B cell (primary cell): ENCODE results near the gene ZNF646. TPM values are rescaled to one million over a fixed set of nuclear protein-coding genes. Genes with fewer than 3 reads are reported as not detected.

ENCODE experiments used
- ATAC-seq: fragments of 200-7000 bp; cut with Tn5 transposase; one replicate; pipeline ENCODE4 v1.10.0; 2021; ENCODE audit warnings: low read depth, mild to moderate bottlenecking, moderate number of reproducible peaks, moderate library complexity
- CTCF ChIA-PET: fragments of 350-600 bp; sonication (Branson Sonifier 250); formaldehyde crosslinking; loops from one replicate; lab custom pipeline; 2021; ENCODE audit warnings: antibody characterized with exemption, inconsistent platforms; lab: Charles Lee
- POLR2A ChIA-PET: fragments of 350-600 bp; sonication (Branson Sonifier 250); formaldehyde crosslinking; loops from one replicate; lab custom pipeline; 2021; ENCODE audit warnings: antibody characterized with exemption; lab: Charles Lee
- DNase-seq: peaks from one replicate; pipeline ENCODE4 v3.0.0; 2013
- H2AFZ ChIP-seq: 2 replicates; pipeline ENCODE4 v1.6.1; 2012; ENCODE audit warnings: mild to moderate bottlenecking, low read depth, low read length; ENCODE audit not compliant: insufficient read depth, poor library complexity, severe bottlenecking
- H3K27ac ChIP-seq, 2 donors: 1 replicate in 1 of 2; 2 replicates in 1 of 2; pipeline ENCODE4 v1.5.1; 2012 to 2013; ENCODE audit warnings: low read length in 2 of 2, mild to moderate bottlenecking in 2 of 2, moderate library complexity in 1 of 2
- H3K27me3 ChIP-seq, 4 experiments: fragments of 200-600 bp in 1 of 4; sonication (generic) in 1 of 4; replicated peaks in 1 of 4; 1 replicate in 2 of 4; 2 replicates in 2 of 4; pipeline versions ENCODE4 v1.6.1 to v1.7.0; 2013 to 2016; ENCODE audit warnings: low read length in 3 of 4, mild to moderate bottlenecking in 2 of 4, mixed read lengths in 1 of 4, moderate library complexity in 1 of 4; ENCODE audit not compliant: insufficient read depth in 4 of 4, control insufficient read depth in 3 of 4; ENCODE audit errors: control extremely low read depth in 1 of 4
- H3K36me3 ChIP-seq, 2 experiments: replicated peaks in 1 of 2; 1 replicate in 1 of 2; 2 replicates in 1 of 2; pipeline versions ENCODE4 v1.6.1 to v1.7.1; 2013; ENCODE audit warnings: low read length in 1 of 2; ENCODE audit not compliant: insufficient read depth in 2 of 2, control insufficient read depth in 1 of 2; ENCODE audit errors: control extremely low read depth in 1 of 2, extremely low read depth in 1 of 2
- H3K4me1 ChIP-seq, 2 donors: fragments of 200-600 bp in 1 of 2; sonication (generic) in 1 of 2; 1 replicate in 1 of 2; 2 replicates in 1 of 2; pipeline versions ENCODE4 v1.5.1 to v1.6.1; 2013 to 2017; ENCODE audit warnings: low read length in 2 of 2; ENCODE audit not compliant: control insufficient read depth in 2 of 2, insufficient read depth in 2 of 2
- H3K4me2 ChIP-seq: replicated peaks from 2 replicates; pipeline ENCODE3; 2012; ENCODE audit warnings: mild to moderate bottlenecking, low read depth, low read length; ENCODE audit not compliant: poor library complexity, severe bottlenecking
- H3K4me3 ChIP-seq, 5 experiments: fragments of 200-600 bp in 1 of 5; sonication (generic) in 1 of 5; 1 replicate in 3 of 5; 2 replicates in 2 of 5; pipeline versions ENCODE4 v1.5.1 to v1.7.0; 2011 to 2016; ENCODE audit warnings: low read length in 4 of 5, mild to moderate bottlenecking in 4 of 5, low read depth in 2 of 5, control low read depth in 1 of 5, moderate library complexity in 1 of 5; ENCODE audit not compliant: insufficient read depth in 1 of 5; ENCODE audit errors: control extremely low read depth in 1 of 5, extremely low read depth in 1 of 5
- H3K79me2 ChIP-seq: fragments of 200-600 bp; sonication (generic); one replicate; pipeline ENCODE4 v1.6.0; 2016; ENCODE audit warnings: low read length; ENCODE audit not compliant: control insufficient read depth, insufficient read depth
- H3K9ac ChIP-seq: fragments of 200-600 bp; sonication (generic); 2 replicates; pipeline ENCODE4 v1.6.1; 2017; ENCODE audit warnings: mild to moderate bottlenecking, low read length, moderate library complexity
- H3K9me3 ChIP-seq, 3 donors: one replicate each; pipeline versions ENCODE4 v1.6.1 to v1.7.1; 2013; ENCODE audit warnings: low read length in 2 of 3; ENCODE audit not compliant: control insufficient read depth in 2 of 3, insufficient read depth in 1 of 3; ENCODE audit errors: control extremely low read depth in 1 of 3
- H4K20me1 ChIP-seq: 2 replicates; pipeline ENCODE4 v1.6.0; 2012; ENCODE audit warnings: mild to moderate bottlenecking, low read length; ENCODE audit not compliant: insufficient read depth, control insufficient read depth, poor library complexity, severe bottlenecking
- H3K27ac Mint-ChIP-seq: one replicate; pipeline ENCODE4 v1.8.0; 2021; ENCODE audit warnings: mixed read lengths
- H3K27me3 Mint-ChIP-seq: one replicate; pipeline ENCODE4 v1.8.0; 2021; ENCODE audit warnings: mixed read lengths
- H3K4me1 Mint-ChIP-seq: one replicate; pipeline ENCODE4 v1.8.0; 2021; ENCODE audit warnings: mixed read lengths
- H3K4me3 Mint-ChIP-seq: one replicate; pipeline ENCODE4 v1.8.0; 2021; ENCODE audit warnings: mixed read lengths
- H3K9me3 Mint-ChIP-seq: one replicate; pipeline ENCODE4 v1.8.0; 2022; ENCODE audit warnings: mixed read lengths; ENCODE audit not compliant: insufficient read depth
- CTCF ChIP-seq: fragments of 200-600 bp; IDR thresholded peaks from one replicate; pipeline ENCODE4 v1.8.0; 2022; ENCODE audit warnings: antibody characterized with exemption, mild to moderate bottlenecking
- EZH2 ChIP-seq: IDR thresholded peaks from 2 replicates; pipeline ENCODE4 v1.6.1; 2012; ENCODE audit warnings: borderline replicate concordance, low read depth, mild to moderate bottlenecking, moderate library complexity, low read length; ENCODE audit not compliant: insufficient read depth, poor library complexity, severe bottlenecking
- WGBS: methylation state at CpG from one replicate; pipeline ENCODE4 v1.1.5; 2013; ENCODE audit warnings: missing lambda C conversion rate; ENCODE audit not compliant: insufficient coverage; 5-methylcytosine and 5-hydroxymethylcytosine counted together
- intact Hi-C: fragments of 100-400 bp; cut with micrococcal nuclease; formaldehyde crosslinking; loops from one replicate; pipeline ENCODE4 v1.10.0; 2022
- polyA plus RNA-seq: library from polyadenylated mRNA; depleted of rRNA; stranded (reverse); fragments of >200 nt; gene quantifications from 2 replicates; pipeline ENCODE4 v1.2.3, GENCODE V29; 2012
- total RNA-seq, 2 donors: library from RNA; stranded (reverse); fragments of 120-200 nt in 1 of 2; gene quantifications; 1 replicate in 1 of 2; 2 replicates in 1 of 2; pipeline versions ENCODE4 v1.2.3 to v1.2.4, GENCODE V29; 2013 to 2022

The ZNF646 gene
- total and polyA plus RNA-seq, 2 donors (not counting 1 experiment from before 2014, with no cell fraction given) = 14.7 to 45.9 TPM

GRCh38 chr16:31033709-31034492 lies 40.3 kb upstream of the ZNF646 start:
- H3K9ac ChIP-seq = peak overlapping the region; percentile 95

More at GRCh38 chr16:31033709-31034492, 40.3 kb upstream of the ZNF646 start:
- peaks cover 21% of the 10 kb centered on the region for H3K4me1 Mint-ChIP-seq
- no peaks in the 10 kb centered on the region for H3K9me3 Mint-ChIP-seq
- H3K27ac ChIP-seq = peak overlapping the region; percentile 99 to 100
- TF ChIP-seq CTCF (no peak), EZH2 (no peak)
- DNase-seq = peak; percentile 91
- WGBS = 2% methylated on average over 43 of the region's 47 CpGs
- no peaks in the 10 kb centered on the region for H3K27me3 Mint-ChIP-seq
- peak; percentile 53 for ATAC-seq
- CTCF ChIA-PET = interaction anchor here (1.2 to 1.6 kb wide), 2 partner anchors 40 to 108 kb away, joined by 3 to 5 read pairs; partner anchors contain the start of genes ZNF646 and ZNF668
- H3K4me1 ChIP-seq = peaks cover 8 to 16% of the 10 kb centered on the region in 2 donors
- peak overlapping the region; percentile 85 for H2AFZ ChIP-seq
- H3K4me2 ChIP-seq = peak overlapping the region; percentile 94
- no peaks in the 10 kb centered on the region for H3K27me3 ChIP-seq
- H3K4me3 Mint-ChIP-seq = peak overlapping the region; percentile 95
- peak overlapping the region; percentile 99 for H3K27ac Mint-ChIP-seq
- POLR2A ChIA-PET = interaction anchor here (0.7 to 2.3 kb wide), 5 partner anchors 40 to 838 kb away, joined by 3 to 14 read pairs (median 5); partner anchors contain the start of genes BCKDK, KAT8, ZNF646 and ZNF668
- intact Hi-C loops = loop anchor here (1.0 to 5.0 kb wide), 10 partner anchors 37 to 425 kb away; partner anchors contain the start of genes ARMC5, BCKDK, CFAP119 and FBRS
- H3K36me3 ChIP-seq = peaks cover 0 to 21% of the 10 kb centered on the region in 2 experiments
- peaks cover 26% of the 10 kb centered on the region for H3K79me2 ChIP-seq
- H3K9me3 ChIP-seq = peaks cover 0 to 6% (median 0%) of the 10 kb centered on the region in 3 donors
- peaks cover 26% of the 10 kb centered on the region for H4K20me1 ChIP-seq
- peak overlapping the region; percentile 76 to 99 (median 90) for H3K4me3 ChIP-seq
